Neural cell (in vitro differentiated cells): Measurements from ENCODE around the gene PAOX. TPM values are rescaled to one million over a fixed set of nuclear protein-coding genes. Genes with fewer than 3 reads are reported as not detected.

ENCODE experiments used
- H2AFZ ChIP-seq: fragments of 200-600, 300-800 bp; sonication (generic), shearing (Covaris generic); 2 replicates; pipeline ENCODE4 v1.6.0; 2014; ENCODE audit warnings: low read depth, mild to moderate bottlenecking, antibody characterized with exemption, low read length, moderate library complexity
- H3F3A ChIP-seq: fragments of 200-600 bp; shearing (Covaris generic); 2 replicates; pipeline ENCODE4 v1.6.1; 2016; ENCODE audit warnings: mild to moderate bottlenecking, moderate library complexity, mixed read lengths, antibody characterized with exemption, low read length; ENCODE audit not compliant: insufficient read depth, poor library complexity, severe bottlenecking
- H3K27ac ChIP-seq: fragments of 200-600, 300-800 bp; sonication (generic), shearing (Covaris generic); 2 replicates; pipeline ENCODE4 v1.5.1; 2014; ENCODE audit warnings: mild to moderate bottlenecking, low read length, moderate library complexity
- H3K27me3 ChIP-seq: fragments of 300-800, 200-600 bp; sonication (generic), shearing (Covaris generic); 2 replicates; pipeline ENCODE4 v1.6.0; 2014; ENCODE audit warnings: mild to moderate bottlenecking, low read depth, low read length, moderate library complexity; ENCODE audit not compliant: insufficient read depth
- H3K36me3 ChIP-seq: fragments of 300-800, 200-600 bp; sonication (generic), shearing (Covaris generic); 2 replicates; pipeline ENCODE4 v1.5.1; 2014; ENCODE audit warnings: mild to moderate bottlenecking, antibody characterized with exemption, low read length, moderate library complexity; ENCODE audit not compliant: insufficient read depth
- H3K4me2 ChIP-seq: fragments of 300-800, 200-600 bp; sonication (generic), shearing (Covaris generic); 2 replicates; pipeline ENCODE4 v1.6.0; 2014; ENCODE audit warnings: mild to moderate bottlenecking, low read length
- H3K4me3 ChIP-seq: fragments of 300-800, 200-600 bp; sonication (generic), shearing (Covaris generic); 2 replicates; pipeline ENCODE4 v1.5.1; 2014; ENCODE audit warnings: mild to moderate bottlenecking, low read length, moderate library complexity
- H3K79me2 ChIP-seq: fragments of 200-600 bp; shearing (Covaris generic); replicated peaks from 2 replicates; pipeline ENCODE4 v1.6.0; 2014; ENCODE audit warnings: mild to moderate bottlenecking, low read length, moderate library complexity; ENCODE audit not compliant: insufficient read depth
- H3K9ac ChIP-seq: fragments of 300-800, 200-600 bp; sonication (generic), shearing (Covaris generic); 2 replicates; pipeline ENCODE4 v1.6.1; 2016; ENCODE audit warnings: mild to moderate bottlenecking, low read length, mixed read lengths
- H3K9me2 ChIP-seq: fragments of 200-600 bp; shearing (Covaris generic); 2 replicates; pipeline ENCODE4 v1.6.1; 2016; ENCODE audit warnings: mild to moderate bottlenecking, low read length, mixed read lengths; ENCODE audit not compliant: insufficient read depth
- H3K9me3 ChIP-seq: fragments of 200-600, 300-800 bp; sonication (generic), shearing (Covaris generic); 2 replicates; pipeline ENCODE4 v1.6.1; 2016; ENCODE audit warnings: mild to moderate bottlenecking, mixed run types, low read length, moderate library complexity, mixed read lengths
- H4K20me1 ChIP-seq: fragments of 200-600 bp; shearing (Covaris generic); 2 replicates; pipeline ENCODE4 v1.6.1; 2016; ENCODE audit warnings: mild to moderate bottlenecking, mixed run types; ENCODE audit not compliant: insufficient read depth
- EP300 ChIP-seq: fragments of 450-650 bp; conservative IDR thresholded peaks from 2 replicates; pipeline ENCODE4 v1.6.1; 2014; ENCODE audit warnings: antibody characterized with exemption, mild to moderate bottlenecking, moderate library complexity; ENCODE audit not compliant: poor library complexity, severe bottlenecking
- EZH2 ChIP-seq: fragments of 200-600, 300-800 bp; shearing (Covaris generic), sonication (generic); IDR thresholded peaks from 2 replicates; pipeline ENCODE4 v1.6.1; 2014; ENCODE audit warnings: antibody characterized with exemption, low read length, borderline replicate concordance, mild to moderate bottlenecking; ENCODE audit not compliant: insufficient read depth, poor library complexity, severe bottlenecking
- MXI1 ChIP-seq: fragments of 450-650 bp; conservative IDR thresholded peaks from 2 replicates; pipeline ENCODE4 v1.6.1; 2014; ENCODE audit warnings: antibody characterized with exemption, mild to moderate bottlenecking; ENCODE audit not compliant: poor library complexity, severe bottlenecking
- POLR2AphosphoS5 ChIP-seq: IDR thresholded peaks from 2 replicates; pipeline ENCODE4 v1.6.1; 2012
- RAD21 ChIP-seq: fragments of 450-650 bp; conservative IDR thresholded peaks from 2 replicates; pipeline ENCODE4 v1.6.1; 2014; ENCODE audit warnings: antibody characterized with exemption, mild to moderate bottlenecking, moderate library complexity
- SMC3 ChIP-seq: fragments of 450-650 bp; conservative IDR thresholded peaks from 2 replicates; pipeline ENCODE4 v1.6.1; 2014; ENCODE audit warnings: antibody characterized with exemption, mild to moderate bottlenecking, moderate library complexity; ENCODE audit not compliant: poor library complexity
- TAF1 ChIP-seq: IDR thresholded peaks from 2 replicates; pipeline ENCODE4 v1.6.1; 2012; ENCODE audit warnings: low read depth
- polyA plus RNA-seq: library from polyadenylated mRNA; depleted of rRNA; stranded (reverse); fragments of >200 nt; gene quantifications from 2 replicates; pipeline ENCODE4 v1.2.3, GENCODE V29; 2014
- TF ChIP-seq, protein P1 (sequence below): fragments of 450-650 bp; IDR thresholded peaks from 2 replicates; pipeline ENCODE4 v1.5.1; 2014; ENCODE audit warnings: antibody characterized with exemption, mild to moderate bottlenecking, moderate library complexity; ENCODE audit not compliant: poor library complexity, severe bottlenecking
- TF ChIP-seq, protein P2 (sequence below): IDR thresholded peaks from 2 replicates; pipeline ENCODE4 v1.6.1; 2012; ENCODE audit warnings: borderline replicate concordance

The PAOX gene
- polyA plus RNA-seq, 1 donor from 2014 or later, result 3.0 TPM

DNA sequence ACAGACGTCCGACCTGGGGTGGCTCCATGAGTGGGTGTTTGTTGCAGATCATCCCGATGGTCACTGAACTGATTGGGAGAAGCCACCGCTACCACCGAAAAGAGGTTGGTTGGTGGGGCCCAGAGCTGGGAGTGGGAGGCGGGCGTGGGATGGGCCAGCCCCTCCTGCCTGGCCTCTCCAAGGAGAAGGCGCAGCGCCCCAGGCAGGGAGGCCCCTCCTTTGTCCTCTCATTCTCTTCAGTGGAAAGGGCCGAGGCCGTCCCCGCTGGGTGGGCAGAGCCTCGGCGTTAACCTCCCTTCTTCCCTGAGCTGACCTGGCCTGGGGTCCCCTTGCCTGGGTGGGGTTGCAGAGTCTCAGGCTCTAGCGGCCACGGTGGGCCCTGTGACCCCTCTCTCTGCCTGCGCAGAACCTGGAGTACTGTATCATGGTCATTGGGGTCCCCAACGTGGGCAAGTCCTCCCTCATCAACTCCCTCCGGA, 20.1 kb downstream of the PAOX start:
- peaks cover 6% of the 10 kb centered on the region for H3K79me2 ChIP-seq

DNA sequence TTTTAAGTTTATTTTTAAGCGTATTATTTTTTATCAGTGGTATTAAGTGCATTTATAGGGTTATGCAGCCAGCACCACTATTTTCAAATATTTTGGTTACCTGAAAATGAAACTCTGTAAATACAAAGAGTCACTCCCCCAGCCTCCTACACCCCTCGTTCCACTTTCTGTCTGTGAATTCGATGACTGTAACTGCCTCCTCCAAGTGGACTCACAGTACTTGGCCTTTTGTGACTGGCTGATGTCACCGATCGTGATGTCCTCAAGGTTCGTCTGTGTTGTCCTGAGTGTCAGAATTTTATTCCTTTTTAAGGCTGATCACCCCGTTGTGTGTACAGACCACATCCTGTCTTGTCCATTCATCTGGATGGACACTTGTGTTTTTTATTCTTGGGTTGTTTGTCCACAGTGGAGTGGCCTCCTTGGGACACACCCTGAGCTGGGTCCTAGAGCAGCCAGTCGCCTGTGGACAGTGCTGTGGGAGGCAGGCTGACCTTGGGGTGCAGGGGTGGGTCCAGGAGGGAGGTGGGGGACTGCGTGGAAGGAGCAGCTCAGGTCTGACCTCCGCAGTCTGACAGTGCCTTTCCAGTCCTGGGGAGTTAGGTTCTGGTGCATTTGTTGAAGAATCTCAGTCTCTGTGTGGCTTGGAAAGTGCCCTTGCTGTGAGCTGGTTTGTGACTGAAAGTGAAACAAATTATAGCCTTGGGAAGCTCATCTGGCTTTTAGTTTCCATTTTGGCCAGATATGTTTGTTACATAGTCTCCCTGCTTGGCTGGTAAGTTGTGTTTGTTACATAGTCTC, 21.8 kb downstream of the PAOX start:
- TF ChIP-seq, protein P1, sequence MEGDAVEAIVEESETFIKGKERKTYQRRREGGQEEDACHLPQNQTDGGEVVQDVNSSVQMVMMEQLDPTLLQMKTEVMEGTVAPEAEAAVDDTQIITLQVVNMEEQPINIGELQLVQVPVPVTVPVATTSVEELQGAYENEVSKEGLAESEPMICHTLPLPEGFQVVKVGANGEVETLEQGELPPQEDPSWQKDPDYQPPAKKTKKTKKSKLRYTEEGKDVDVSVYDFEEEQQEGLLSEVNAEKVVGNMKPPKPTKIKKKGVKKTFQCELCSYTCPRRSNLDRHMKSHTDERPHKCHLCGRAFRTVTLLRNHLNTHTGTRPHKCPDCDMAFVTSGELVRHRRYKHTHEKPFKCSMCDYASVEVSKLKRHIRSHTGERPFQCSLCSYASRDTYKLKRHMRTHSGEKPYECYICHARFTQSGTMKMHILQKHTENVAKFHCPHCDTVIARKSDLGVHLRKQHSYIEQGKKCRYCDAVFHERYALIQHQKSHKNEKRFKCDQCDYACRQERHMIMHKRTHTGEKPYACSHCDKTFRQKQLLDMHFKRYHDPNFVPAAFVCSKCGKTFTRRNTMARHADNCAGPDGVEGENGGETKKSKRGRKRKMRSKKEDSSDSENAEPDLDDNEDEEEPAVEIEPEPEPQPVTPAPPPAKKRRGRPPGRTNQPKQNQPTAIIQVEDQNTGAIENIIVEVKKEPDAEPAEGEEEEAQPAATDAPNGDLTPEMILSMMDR, result no peak
- TF ChIP-seq, protein P2, sequence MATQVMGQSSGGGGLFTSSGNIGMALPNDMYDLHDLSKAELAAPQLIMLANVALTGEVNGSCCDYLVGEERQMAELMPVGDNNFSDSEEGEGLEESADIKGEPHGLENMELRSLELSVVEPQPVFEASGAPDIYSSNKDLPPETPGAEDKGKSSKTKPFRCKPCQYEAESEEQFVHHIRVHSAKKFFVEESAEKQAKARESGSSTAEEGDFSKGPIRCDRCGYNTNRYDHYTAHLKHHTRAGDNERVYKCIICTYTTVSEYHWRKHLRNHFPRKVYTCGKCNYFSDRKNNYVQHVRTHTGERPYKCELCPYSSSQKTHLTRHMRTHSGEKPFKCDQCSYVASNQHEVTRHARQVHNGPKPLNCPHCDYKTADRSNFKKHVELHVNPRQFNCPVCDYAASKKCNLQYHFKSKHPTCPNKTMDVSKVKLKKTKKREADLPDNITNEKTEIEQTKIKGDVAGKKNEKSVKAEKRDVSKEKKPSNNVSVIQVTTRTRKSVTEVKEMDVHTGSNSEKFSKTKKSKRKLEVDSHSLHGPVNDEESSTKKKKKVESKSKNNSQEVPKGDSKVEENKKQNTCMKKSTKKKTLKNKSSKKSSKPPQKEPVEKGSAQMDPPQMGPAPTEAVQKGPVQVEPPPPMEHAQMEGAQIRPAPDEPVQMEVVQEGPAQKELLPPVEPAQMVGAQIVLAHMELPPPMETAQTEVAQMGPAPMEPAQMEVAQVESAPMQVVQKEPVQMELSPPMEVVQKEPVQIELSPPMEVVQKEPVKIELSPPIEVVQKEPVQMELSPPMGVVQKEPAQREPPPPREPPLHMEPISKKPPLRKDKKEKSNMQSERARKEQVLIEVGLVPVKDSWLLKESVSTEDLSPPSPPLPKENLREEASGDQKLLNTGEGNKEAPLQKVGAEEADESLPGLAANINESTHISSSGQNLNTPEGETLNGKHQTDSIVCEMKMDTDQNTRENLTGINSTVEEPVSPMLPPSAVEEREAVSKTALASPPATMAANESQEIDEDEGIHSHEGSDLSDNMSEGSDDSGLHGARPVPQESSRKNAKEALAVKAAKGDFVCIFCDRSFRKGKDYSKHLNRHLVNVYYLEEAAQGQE, result no peak
- TF ChIP-seq MXI1, result no peak
- TF ChIP-seq TAF1, result no peak
- no peak for TF ChIP-seq POLR2AphosphoS5
- TF ChIP-seq SMC3, result no peak
- no peak for TF ChIP-seq RAD21
- Histone ChIP-seq H3K4me3 (no peak overlapping the region), H4K20me1 (no peaks in the 10 kb centered on the region), H3K36me3 (no peaks in the 10 kb centered on the region), H2AFZ (no peak overlapping the region), H3K4me2 (no peak overlapping the region), H3K9me3 (no peaks in the 10 kb centered on the region), H3F3A (no peaks in the 10 kb centered on the region), H3K27me3 (no peaks in the 10 kb centered on the region), H3K9ac (no peak overlapping the region), H3K9me2 (no peaks in the 10 kb centered on the region), H3K79me2 (peaks cover 8% of the 10 kb centered on the region), H3K27ac (no peak overlapping the region)

More for the DNA sequence above, 20.1 kb downstream of the PAOX start:
- Histone ChIP-seq H3K36me3 (no peaks in the 10 kb centered on the region), H3K9ac (no peak overlapping the region), H3K4me3 (no peak overlapping the region), H3K4me2 (no peak overlapping the region), H3K9me2 (no peaks in the 10 kb centered on the region), H3F3A (no peaks in the 10 kb centered on the region), H3K27ac (no peak overlapping the region), H3K9me3 (no peaks in the 10 kb centered on the region), H2AFZ (no peak overlapping the region), H4K20me1 (no peaks in the 10 kb centered on the region), H3K27me3 (no peaks in the 10 kb centered on the region)
- TF ChIP-seq TAF1 (no peak), EZH2 (no peak), RAD21 (no peak), SMC3 (no peak), MXI1 (no peak), POLR2AphosphoS5 (no peak), EP300 (no peak)
- TF ChIP-seq, protein P2, result no peak
- TF ChIP-seq, protein P1, result no peak
